CD4-positive, alpha-beta T cell treated with Interleukin-1 beta for 1 hour (primary cell): ENCODE results near the gene DNAH7.

Experiments
- DNase-seq, 2 donors: peaks; one replicate each; pipeline ENCODE4 v3.0.0-alpha.2; 2020 to 2022

The DNAH7 gene

DNA sequence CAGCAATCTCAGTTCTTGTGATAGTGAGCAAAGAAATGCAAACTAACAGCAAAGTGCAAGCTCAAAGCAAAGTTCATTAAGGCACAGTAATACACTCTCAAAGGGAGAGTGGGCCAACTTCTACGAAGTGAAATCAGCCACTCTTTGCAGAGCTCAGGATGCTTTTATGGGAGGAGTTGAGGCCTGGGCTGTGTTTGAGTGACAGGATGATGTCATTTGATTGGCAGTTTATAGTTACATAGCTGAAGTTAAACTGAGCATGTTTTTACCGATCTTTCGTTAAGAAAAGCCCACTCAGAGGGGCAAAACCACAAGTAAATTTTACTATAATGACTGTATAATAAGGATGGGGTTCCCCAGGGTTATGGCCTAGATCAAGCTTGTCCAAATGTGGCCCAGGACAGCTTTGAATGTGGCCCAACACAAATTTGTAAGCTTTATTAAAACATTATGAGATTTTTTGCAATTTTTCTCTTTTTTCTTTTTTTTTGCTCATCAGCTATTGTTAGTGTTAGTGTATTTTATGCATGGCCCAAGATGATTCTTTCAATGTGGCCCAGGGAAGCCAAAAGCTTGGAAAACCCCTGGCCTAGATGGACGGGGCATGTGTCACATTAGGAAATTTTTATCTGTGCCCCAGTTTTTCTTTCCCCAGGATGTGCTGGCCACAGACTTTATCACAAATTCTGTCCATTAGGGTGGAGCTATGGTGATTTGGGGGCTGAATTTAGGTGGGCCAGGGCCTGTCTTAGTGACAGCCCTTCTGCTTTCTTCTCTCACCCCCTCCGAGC lies 8.3 kb upstream of the DNAH7 start:
- DNase-seq, result no peak

GRCh38 chr2:196075196-196075595 lies 6.6 kb upstream of the DNAH7 start:
- DNase-seq, result no peak

GRCh38 chr2:196074631-196075030 lies 6.0 kb upstream of the DNAH7 start:
- DNase-seq, result no peak

DNA sequence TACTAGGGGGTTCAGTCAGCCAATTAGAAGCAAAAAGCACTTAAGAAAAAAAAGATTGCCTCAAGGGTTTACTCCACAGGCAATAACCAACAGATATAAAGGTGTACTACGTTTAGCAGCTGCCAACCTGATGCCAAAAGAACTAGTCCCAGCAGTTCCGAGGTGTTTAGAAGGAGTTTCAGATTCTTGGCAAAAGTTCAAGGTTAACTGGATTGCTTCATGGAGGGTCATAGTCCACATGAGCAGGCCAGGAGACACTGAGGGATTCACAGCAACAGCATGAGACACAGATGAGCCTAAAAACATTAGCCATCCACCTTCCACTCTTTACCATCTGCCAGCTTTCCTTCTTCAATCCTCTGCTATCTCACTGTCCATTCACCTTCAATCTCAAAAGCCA lies 4.9 kb upstream of the DNAH7 start:
- DNase-seq, result no peak

- no peak for DNase-seq
Measured at GRCh38 chr2:196067088-196067382, 1.6 kb downstream of the DNAH7 start.

DNA sequence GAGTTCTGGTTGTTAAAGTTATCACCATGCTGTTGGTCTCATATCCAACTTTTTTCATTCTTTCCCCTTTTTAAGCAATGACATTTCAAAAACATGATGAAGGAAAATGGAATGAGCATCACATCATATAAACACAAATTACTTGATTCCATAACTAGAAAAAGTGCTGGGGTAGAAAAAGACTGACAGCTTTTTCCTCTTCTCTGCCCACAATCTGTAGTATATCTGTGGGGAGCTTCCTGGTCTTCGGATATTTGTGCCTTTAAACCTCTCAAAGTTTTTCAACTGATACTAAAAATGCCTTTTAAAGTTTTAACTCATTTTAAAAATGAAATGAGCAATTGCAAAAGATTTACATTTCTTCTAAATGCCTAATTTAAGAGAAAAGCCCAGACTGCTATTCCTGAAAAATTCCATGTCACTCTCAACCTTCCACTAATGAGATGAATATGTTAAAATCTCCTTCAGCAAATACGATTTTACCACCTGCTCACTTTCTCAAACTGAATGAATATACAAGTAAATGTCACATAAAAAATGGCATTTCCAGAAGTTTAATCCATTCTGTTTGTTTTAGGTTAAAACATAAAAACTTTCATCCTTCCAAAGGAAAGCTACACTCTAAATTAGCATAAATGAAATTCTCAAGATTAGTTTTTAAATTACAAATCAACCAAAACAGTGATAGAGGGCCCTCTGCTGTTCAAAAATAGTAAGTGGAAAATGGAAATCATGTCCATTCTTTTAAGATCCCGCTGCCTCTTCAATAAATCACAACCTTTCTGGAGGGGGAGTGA lies 2.1 kb downstream of the DNAH7 start:
- peak in 1 of 2 donors; percentile 56 for DNase-seq

- DNase-seq, result no peak
Measured at GRCh38 chr2:196063773-196064172, 4.9 kb downstream of the DNAH7 start.

DNA sequence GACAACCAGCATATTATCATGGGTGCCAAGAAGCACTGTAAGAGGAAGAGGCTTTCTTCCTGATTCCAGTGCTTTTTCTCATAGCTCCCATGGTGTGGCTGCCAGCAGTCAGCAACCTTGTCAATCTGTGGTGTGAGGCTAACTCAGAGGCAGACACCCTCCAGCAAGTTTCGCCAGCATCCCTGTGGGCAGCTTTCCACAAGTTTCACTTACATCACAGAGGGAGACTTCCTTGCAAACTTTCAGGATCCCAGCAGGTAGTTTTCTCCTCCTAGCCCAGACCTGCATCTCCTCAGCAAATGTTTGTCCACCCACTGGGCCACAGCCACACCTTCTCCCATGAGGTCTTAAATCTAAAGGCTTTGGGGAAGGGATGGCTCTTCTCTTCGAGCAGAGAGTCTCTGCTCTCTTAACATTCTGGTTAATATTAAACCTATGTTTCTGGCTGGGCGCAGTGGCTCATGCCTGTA lies 9.1 kb downstream of the DNAH7 start:
- DNase-seq, result no peak

GRCh38 chr2:196054631-196055030 lies 14.0 kb downstream of the DNAH7 start:
- no peak for DNase-seq

DNA sequence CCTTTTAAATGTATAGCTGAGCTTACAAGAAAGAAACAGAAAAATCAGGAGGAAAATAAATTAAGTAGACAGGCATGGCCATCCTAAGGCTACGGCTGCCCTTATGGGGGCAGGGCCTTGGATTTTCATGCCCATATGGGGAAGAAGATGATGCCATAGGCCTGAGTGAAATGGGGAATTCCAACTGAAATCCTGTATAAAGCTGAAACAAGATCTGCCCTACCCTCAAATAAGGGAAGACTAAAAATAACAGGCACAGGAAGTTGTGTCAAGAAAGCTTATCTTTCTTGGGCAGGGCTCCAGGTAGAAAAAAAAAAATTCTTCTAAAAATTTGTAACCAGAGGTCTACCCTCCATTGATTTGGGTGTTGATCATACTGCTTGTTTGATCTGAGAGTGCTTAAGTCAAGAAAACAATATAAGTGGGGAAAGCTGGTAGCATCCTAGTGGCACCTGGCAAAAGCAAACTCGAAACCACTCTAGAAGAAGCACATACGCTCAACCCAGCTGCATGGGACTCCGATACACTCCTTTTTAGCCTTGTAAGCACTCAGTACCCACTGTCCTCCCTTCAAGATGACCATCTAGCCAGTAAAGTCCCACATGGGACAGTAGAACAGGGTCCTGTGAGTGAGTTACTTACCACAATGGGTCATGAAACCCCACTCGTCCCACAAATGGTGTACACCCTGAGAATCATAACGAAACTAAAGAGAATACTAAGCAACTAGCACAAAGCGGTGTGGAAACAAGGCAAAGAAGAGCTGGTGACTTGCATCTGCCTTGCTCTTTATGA lies 22.3 kb downstream of the DNAH7 start:
- no peak for DNase-seq

DNA sequence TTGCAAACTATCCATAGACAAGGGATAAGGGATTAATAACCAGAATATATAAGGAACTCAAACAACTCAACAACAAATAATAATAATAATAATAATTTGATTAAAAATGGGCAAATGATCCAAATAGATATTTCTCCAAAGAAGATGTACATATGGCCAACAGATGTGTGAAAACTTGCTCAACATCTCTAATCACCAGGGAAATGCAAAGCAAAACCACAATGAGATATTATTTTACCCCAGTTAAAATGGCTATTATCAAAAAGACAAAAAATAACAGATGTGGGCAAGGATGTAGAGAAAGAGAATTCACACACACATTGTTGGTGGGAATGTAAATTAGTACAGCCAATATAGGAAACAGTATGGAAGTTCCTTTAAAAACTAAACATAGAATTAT lies 26.9 kb downstream of the DNAH7 start:
- no peak for DNase-seq

DNA sequence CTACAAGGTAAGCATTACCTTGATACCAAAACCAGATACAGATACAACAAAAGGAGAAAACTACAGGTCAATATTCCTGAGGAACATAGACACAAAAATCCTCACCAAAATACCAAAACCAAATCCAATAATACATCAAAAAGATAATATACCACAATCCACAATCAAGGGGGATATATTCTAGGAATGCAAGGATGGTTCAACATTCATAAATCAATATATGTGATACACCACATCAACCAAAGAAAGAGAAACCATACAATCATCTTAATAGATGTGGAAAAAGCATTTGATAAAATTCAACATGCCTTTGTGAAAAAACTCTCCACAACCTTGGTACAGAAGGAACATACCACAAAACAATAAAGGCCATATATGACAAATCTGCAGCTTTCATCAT lies 28.4 kb downstream of the DNAH7 start:
- DNase-seq, result no peak

DNA sequence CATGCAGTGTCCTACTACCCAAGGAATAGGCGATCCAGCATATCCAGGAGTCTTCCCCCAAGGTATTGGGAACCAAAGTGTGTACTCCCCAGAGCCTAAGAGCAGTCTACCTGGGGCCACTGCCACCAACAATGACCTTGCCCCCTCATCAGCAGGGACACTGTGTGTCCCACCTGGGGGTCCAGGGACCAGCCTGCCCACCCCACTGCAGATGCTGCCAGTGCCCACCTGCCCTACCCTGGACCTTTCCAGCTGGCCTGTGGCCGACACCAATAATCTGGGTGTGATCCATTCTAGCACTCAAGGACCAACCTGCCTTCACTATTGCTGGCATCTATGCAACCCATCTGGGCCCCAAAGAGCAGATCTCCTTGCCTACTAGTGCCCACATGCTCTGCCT lies 32.2 kb downstream of the DNAH7 start:
- DNase-seq, result no peak

GRCh38 chr2:196018037-196018436 lies 50.6 kb downstream of the DNAH7 start:
- no peak for DNase-seq

DNA sequence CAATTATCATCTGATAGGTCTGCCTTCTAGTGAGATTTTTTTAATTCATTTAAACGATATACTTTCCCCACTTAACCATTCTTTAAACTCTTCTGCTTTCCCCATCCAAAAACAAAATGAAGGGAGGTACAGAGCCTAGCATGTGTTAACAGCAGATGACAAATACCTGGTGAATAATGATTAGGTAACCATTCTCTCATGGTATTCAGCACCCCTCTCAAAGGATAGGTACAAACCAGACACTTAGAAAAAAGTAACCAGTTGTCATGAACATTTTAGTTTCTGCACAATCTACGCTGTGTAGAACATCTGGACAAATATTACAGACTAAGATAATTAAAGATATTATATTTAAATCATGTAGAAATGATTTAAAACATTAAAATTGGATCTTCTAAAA lies 56.3 kb downstream of the DNAH7 start:
- DNase-seq, result no peak

DNA sequence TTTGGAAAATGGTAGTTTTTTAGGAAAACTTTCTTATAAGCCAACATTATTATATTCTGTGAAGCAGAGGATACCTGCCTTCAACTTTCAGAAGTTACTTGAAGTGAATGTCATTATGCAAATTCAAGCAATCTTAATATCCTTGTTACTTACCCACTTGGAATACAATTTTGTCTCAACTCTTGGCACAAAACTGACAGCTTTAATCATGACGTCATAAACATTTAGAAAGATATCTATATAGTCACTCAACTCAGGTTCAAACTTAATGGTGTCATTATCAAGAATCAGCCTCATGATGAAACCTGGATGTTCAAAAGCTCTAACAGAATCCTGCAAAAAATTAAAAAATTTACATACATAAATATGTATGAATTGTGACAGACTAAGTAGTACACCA lies 68.1 kb downstream of the DNAH7 start:
- no peak for DNase-seq

GRCh38 chr2:195998070-195998469 lies 70.6 kb downstream of the DNAH7 start:
- DNase-seq, result no peak

- no peak for DNase-seq
Measured at GRCh38 chr2:195995499-195995898, 73.1 kb downstream of the DNAH7 start.

DNA sequence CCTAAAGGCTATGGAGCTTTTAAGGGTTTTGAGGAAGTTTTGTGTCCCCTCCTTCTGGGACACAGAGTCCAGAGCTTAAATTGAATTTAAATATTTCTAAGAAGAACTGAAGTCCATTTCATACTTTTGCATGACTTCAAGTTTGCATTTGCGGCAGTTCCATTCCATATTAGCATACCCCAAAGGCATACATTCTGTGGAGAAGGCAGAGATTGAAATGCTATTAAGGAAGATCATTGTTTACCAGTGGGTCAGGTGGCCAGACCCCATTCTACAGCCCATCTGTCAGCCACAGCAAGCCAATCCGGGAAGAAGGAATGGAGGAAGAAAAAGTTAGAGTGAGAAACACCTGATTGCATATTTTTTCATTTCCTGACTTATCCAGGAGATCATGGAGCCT lies 75.0 kb downstream of the DNAH7 start:
- no peak for DNase-seq

DNA sequence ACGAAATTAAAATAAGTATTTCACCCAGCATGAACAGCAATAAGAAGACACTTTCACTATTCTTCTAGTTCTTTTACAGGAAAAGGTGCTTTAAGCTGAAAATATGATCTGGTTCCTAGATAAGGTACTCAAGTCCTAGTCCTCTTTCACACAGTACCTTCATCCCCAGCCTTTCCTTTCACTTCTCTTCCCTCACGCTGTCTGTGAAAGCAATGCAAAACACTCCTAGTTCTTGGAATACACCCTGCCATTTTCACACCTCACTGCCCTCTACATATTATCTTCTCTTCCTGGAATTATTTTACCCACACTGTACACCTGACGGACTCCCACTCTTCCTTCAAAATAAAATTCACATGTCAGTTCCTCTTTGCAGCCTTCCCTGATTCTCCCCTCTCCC lies 82.9 kb downstream of the DNAH7 start:
- no peak for DNase-seq

GRCh38 chr2:195984923-195985726 lies 83.5 kb downstream of the DNAH7 start:
- DNase-seq, result no peak

DNA sequence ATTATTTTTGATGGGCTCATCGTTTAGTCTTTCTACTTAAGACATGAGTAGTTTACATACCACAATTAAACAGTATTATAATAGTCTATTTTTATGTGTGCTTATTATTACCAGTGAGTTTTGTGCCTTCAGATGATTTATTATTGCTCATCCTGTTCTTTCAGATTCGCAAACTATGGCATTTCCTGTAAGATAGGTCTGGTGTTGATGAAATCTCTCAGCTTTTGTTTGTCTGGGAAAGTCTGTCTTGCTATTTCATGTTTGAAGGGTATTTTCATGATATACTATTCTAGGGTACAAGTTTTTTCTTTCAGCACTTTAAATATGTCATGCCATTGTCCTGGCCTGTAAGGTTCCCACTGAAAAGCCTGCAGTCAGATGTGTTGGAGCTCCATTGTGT lies 101.3 kb downstream of the DNAH7 start:
- no peak for DNase-seq

DNA sequence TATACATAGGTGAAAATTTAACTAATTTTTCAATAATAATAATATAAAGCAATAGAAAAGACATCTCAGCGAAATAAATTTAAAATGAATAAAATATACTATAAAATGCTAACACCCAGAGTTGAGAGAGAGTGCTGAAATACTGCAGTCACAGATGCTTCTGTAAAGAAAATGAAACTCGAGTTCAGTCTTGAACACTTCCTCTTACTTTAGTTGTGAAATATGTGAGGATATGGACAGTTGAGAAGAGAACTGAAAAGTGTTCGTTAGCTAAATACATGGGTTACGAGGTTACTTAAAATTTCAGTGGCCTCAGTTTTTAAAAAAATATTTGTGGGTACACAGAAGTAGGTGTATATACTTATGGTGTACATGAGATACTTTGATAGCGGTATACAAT lies 106.8 kb downstream of the DNAH7 start:
- no peak for DNase-seq
